K562 (cell line): ENCODE results near the gene DIP2C.

ENCODE experiments used
- CBFA2T2 ChIP-seq: fragments of 450-650 bp; conservative IDR thresholded peaks from 2 replicates; pipeline ENCODE4 v1.6.1; 2017; ENCODE audit warnings: mild to moderate bottlenecking
- CBX5 ChIP-seq: IDR thresholded peaks from 2 replicates; pipeline ENCODE4 v1.6.1; 2014; ENCODE audit warnings: low read depth, borderline replicate concordance
- CTCF ChIP-seq, 3 experiments: IDR thresholded peaks in 2 of 3; conservative IDR thresholded peaks in 1 of 3; 2 replicates each; pipeline ENCODE4 v1.5.1; 2011 to 2012; ENCODE audit warnings: low read length in 3 of 3, mild to moderate bottlenecking in 3 of 3, control low read depth in 2 of 3, improper control_type of control experiment in 1 of 3, inconsistent platforms in 1 of 3, low read depth in 1 of 3, mixed read lengths in 1 of 3, moderate library complexity in 1 of 3; ENCODE audit not compliant: insufficient read depth in 2 of 3
- EP300 ChIP-seq: IDR thresholded peaks from 2 replicates; pipeline ENCODE4 v1.6.1; 2012; ENCODE audit warnings: low read length, improper control_type of control experiment
- EZH2 ChIP-seq: IDR thresholded peaks from 2 replicates; pipeline ENCODE4 v1.6.1; 2012; ENCODE audit warnings: low read depth, mild to moderate bottlenecking, inconsistent platforms, low read length, borderline replicate concordance
- MAFK ChIP-seq: IDR thresholded peaks from 2 replicates; pipeline ENCODE4 v1.6.1; 2011; ENCODE audit warnings: low read length, improper control_type of control experiment
- MECOM ChIP-seq: fragments of 250-450 bp; sonication (Bioruptor Pico); IDR thresholded peaks from 2 replicates; pipeline ENCODE4 v1.8.0; 2022; ENCODE audit warnings: inconsistent platforms
- RBBP5 ChIP-seq: fragments of 200-600 bp; sonication (generic); IDR thresholded peaks from 2 replicates; pipeline ENCODE4 v1.6.1; 2012; ENCODE audit warnings: borderline replicate concordance, mild to moderate bottlenecking, low read length, control low read depth, inconsistent platforms; ENCODE audit not compliant: insufficient read depth, poor library complexity, severe bottlenecking
- STAG1 ChIP-seq: sonication (generic); formaldehyde crosslinking; IDR thresholded peaks from 2 replicates; pipeline ENCODE4 v1.5.0; 2020; ENCODE audit warnings: missing genetic modification reagents, borderline replicate concordance
- ZBTB33 ChIP-seq: sonication (generic); formaldehyde crosslinking; IDR thresholded peaks from 2 replicates; pipeline ENCODE4 v1.8.1; 2023; ENCODE audit warnings: mild to moderate bottlenecking, missing genetic modification reagents
- ZNF175 ChIP-seq: fragments of 200-800 bp; sonication (Bioruptor generic); IDR thresholded peaks from 2 replicates; pipeline ENCODE4 v1.6.1; 2016; ENCODE audit warnings: low read depth, mild to moderate bottlenecking, missing genetic modification characterization, missing compliant biosample characterization
- ZNF282 ChIP-seq: sonication (generic); formaldehyde crosslinking; IDR thresholded peaks from 2 replicates; pipeline ENCODE4 v1.8.1; 2023; ENCODE audit warnings: missing genetic modification reagents
- ZNF395 ChIP-seq: fragments of 200-800 bp; sonication (Bioruptor generic); IDR thresholded peaks from 2 replicates; pipeline ENCODE4 v1.6.1; 2017; ENCODE audit warnings: missing genetic modification characterization, missing compliant biosample characterization

GRCh38 chr10:392705-393037, 296.8 kb downstream of the DIP2C start:
- TF ChIP-seq MAFK (no peak), ZBTB33 (CRISPR knock-in tag) (no peak), ZNF175 (CRISPR knock-in tag) (no peak), ZNF395 (CRISPR knock-in tag) (no peak), CTCF (IDR thresholded peaks at IDR 0.05 in 2 of 3, conservative IDR thresholded peaks at IDR 0.05 in 1 of 3; ENCODE audit: insufficient read depth in 2 of 3, low read depth in 1 of 3, low read length in 3 of 3) (no peak), MECOM (CRISPR knock-in tag) (no peak), EP300 (no peak), RBBP5 (no peak), CBX5 (no peak), EZH2 (no peak), ZNF282 (no peak), CBFA2T2 (no peak), STAG1 (no peak)
